Globus pallidus (tissue), 1 donor: ENCODE measurements around the gene NXPH3.

ENCODE experiments used
- DNase-seq: peaks from one replicate; pipeline ENCODE4 v3.0.0-alpha.2; 2015; ENCODE audit warnings: low spot score

The NXPH3 gene

GRCh38 chr17:49576088-49576916, 631 bp downstream of the NXPH3 start:
- no peak for DNase-seq

- DNase-seq = no peak
These were observed 1.4 kb downstream of the NXPH3 start for GRCh38 chr17:49576917-49577649.

GRCh38 chr17:49577650-49577934, 1.9 kb downstream of the NXPH3 start:
- no peak for DNase-seq

- DNase-seq = no peak
These were observed 2.3 kb downstream of the NXPH3 start for GRCh38 chr17:49577963-49578362.

- DNase-seq = no peak
These were observed 2.7 kb downstream of the NXPH3 start for GRCh38 chr17:49578414-49578813.

- DNase-seq = no peak
These were observed 3.4 kb downstream of the NXPH3 start for GRCh38 chr17:49578952-49579500.

- DNase-seq = no peak
These were observed 3.9 kb downstream of the NXPH3 start for GRCh38 chr17:49579522-49579921.

GRCh38 chr17:49580055-49580721, 4.5 kb downstream of the NXPH3 start:
- no peak for DNase-seq

- DNase-seq = no peak
These were observed 5.4 kb downstream of the NXPH3 start for GRCh38 chr17:49580981-49581647.

GRCh38 chr17:49581648-49581998, 6.0 kb downstream of the NXPH3 start:
- no peak for DNase-seq

- DNase-seq = no peak
These were observed 6.5 kb downstream of the NXPH3 start for GRCh38 chr17:49582055-49582722.

- no peak for DNase-seq
These were observed 7.1 kb downstream of the NXPH3 start for GRCh38 chr17:49582789-49583188.

GRCh38 chr17:49583226-49583625, 7.6 kb downstream of the NXPH3 start:
- DNase-seq = no peak

GRCh38 chr17:49583889-49584288, 8.2 kb downstream of the NXPH3 start:
- DNase-seq = no peak

GRCh38 chr17:49585422-49586027, 9.9 kb downstream of the NXPH3 start:
- no peak for DNase-seq

- DNase-seq = no peak
These were observed 11.8 kb downstream of the NXPH3 start for GRCh38 chr17:49587366-49588073.

GRCh38 chr17:49588312-49588711, 12.6 kb downstream of the NXPH3 start:
- DNase-seq = no peak

GRCh38 chr17:49588726-49589576, 13.3 kb downstream of the NXPH3 start:
- DNase-seq = no peak

- no peak for DNase-seq
These were observed 13.9 kb downstream of the NXPH3 start for GRCh38 chr17:49589577-49589927.

- DNase-seq = no peak
These were observed 15.2 kb downstream of the NXPH3 start for GRCh38 chr17:49590874-49591273.
